Activated CD8-positive, alpha-beta T cell treated with anti-CD3 and anti-CD28 coated beads, Interleukin-2, amount 10 ng/mL, durations not matched to agents 7 days and 5 days (primary cell): Measurements from ENCODE around the gene CEP152. TPM values are rescaled to one million over a fixed set of nuclear protein-coding genes. Genes with fewer than 3 reads are reported as not detected.
"Not testable (repeated sequence)": the region's sequence is repeated elsewhere in the genome, so short reads cannot be mapped to it uniquely, and the experiment has no call there.

Experiments
- ATAC-seq: fragments of 150-1000 bp; cut with Tn5 transposase; one replicate; pipeline ENCODE4 v1.10.0; 2021; ENCODE audit warnings: moderate library complexity
- CTCF ChIA-PET: fragments of 350-600 bp; sonication (Branson Sonifier 250); formaldehyde crosslinking; loops from one replicate; lab custom pipeline; 2021; ENCODE audit warnings: antibody characterized with exemption; lab: Charles Lee
- POLR2A ChIA-PET: fragments of 350-600 bp; sonication (Branson Sonifier 250); formaldehyde crosslinking; loops from one replicate; lab custom pipeline; 2021; ENCODE audit warnings: antibody characterized with exemption; lab: Charles Lee
- DNase-seq: peaks from one replicate; pipeline ENCODE4 v3.0.0-alpha.2; 2020
- H3K27ac Mint-ChIP-seq: one replicate; pipeline ENCODE4 v1.8.0; 2021; ENCODE audit warnings: mild to moderate bottlenecking, mixed read lengths
- H3K27me3 Mint-ChIP-seq: one replicate; pipeline ENCODE4 v1.8.0; 2021; ENCODE audit warnings: low read depth, mixed read lengths
- H3K36me3 Mint-ChIP-seq: one replicate; pipeline ENCODE4 v1.8.0; 2021; ENCODE audit warnings: low read depth, mixed read lengths
- H3K4me1 Mint-ChIP-seq: one replicate; pipeline ENCODE4 v1.8.0; 2021; ENCODE audit warnings: low read depth, mixed read lengths
- H3K4me3 Mint-ChIP-seq: one replicate; pipeline ENCODE4 v1.8.0; 2021; ENCODE audit warnings: mild to moderate bottlenecking, mixed read lengths
- H3K9me3 Mint-ChIP-seq: one replicate; pipeline ENCODE4 v1.8.0; 2022; ENCODE audit warnings: mixed read lengths; ENCODE audit not compliant: insufficient read depth
- total RNA-seq, 2 experiments: library from RNA; stranded (reverse); gene quantifications; one replicate each; pipeline ENCODE4 v1.2.3, GENCODE V29; 2021

CEP152 gene
- total RNA-seq, 2 experiments from 2014 or later: 39.6 to 40.0 TPM

- ATAC-seq, DNase-seq, H3K4me1 Mint-ChIP-seq, H3K9me3 Mint-ChIP-seq, H3K4me3 Mint-ChIP-seq, H3K27ac Mint-ChIP-seq, H3K27me3 Mint-ChIP-seq: not testable (repeated sequence)
- ChIA-PET CTCF (interaction anchor here (1.4 kb wide), 1 partner anchor 432 kb away, joined by 3 read pairs; no protein-coding TSS in a partner anchor), POLR2A (interaction anchor here (0.6 kb wide), 1 partner anchor 70 kb away, joined by 3 read pairs; no protein-coding TSS in a partner anchor)
- peaks cover 58% of the 10 kb centered on the region for H3K36me3 Mint-ChIP-seq
These were observed 20.3 kb downstream of the CEP152 start for GRCh38 chr15:48790466-48791115.

DNA sequence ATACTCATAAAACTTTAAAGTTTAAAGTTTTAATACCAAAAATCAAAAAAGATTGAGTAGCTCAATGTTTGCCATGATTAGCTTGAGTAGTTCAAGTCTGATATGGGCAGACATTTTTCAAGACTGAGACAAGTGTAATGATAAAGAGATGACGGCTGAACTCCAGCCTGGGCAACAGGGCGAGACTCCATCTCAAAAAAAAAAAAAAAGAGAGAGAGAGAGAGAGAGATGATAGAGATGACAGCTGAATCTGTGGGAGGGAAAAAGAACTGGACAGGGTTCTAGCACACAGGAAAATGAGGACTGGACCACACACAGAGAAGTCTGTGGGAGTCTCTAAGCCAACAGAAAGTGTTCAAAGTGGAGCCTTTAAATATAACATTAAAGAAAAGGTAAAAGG lies 25.2 kb downstream of the CEP152 start:
- Mint-ChIP-seq H3K36me3 (peaks cover 65% of the 10 kb centered on the region), H3K4me3 (no peak overlapping the region), H3K9me3 (no peaks in the 10 kb centered on the region), H3K27ac (no peak overlapping the region), H3K27me3 (no peaks in the 10 kb centered on the region), H3K4me1 (no peaks in the 10 kb centered on the region)
- ATAC-seq (no peak), DNase-seq (no peak)
- POLR2A ChIA-PET: interaction anchor here (0.7 kb wide), 1 partner anchor 455 kb away, joined by 4 read pairs; no protein-coding TSS in a partner anchor
- CTCF ChIA-PET: interaction anchor here (1.0 to 1.3 kb wide), 2 partner anchors 12 to 16 kb away, joined by 3 read pairs; no protein-coding TSS in a partner anchor

DNA sequence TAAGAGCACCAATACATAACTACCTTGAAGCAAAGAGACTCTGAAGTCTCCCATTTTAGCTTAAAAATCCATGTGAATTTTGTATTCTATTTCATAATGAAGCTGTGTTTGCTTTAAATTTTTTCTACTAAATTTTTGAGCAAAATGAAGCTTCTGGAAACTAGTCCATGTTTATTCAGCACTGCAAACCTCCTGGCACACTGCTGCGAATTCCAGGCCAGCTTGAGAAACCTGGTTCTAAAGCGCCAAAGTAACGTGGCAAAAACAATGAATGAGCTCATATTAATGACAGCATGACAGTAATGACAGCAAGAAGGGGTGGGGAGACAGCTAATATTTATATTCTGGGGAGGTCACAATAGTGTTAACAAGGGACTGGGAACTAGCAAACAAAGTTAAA lies 25.7 kb downstream of the CEP152 start:
- peaks cover 65% of the 10 kb centered on the region for H3K36me3 Mint-ChIP-seq
- ChIA-PET CTCF (interaction anchor here (1.0 kb wide), 1 partner anchor 12 kb away, joined by 3 read pairs; no protein-coding TSS in a partner anchor), POLR2A (no interaction called here)

GRCh38 chr15:48784756-48785155 lies 26.1 kb downstream of the CEP152 start:
- no peaks in the 10 kb centered on the region for H3K4me1 Mint-ChIP-seq
- no peak for ATAC-seq
- H3K9me3 Mint-ChIP-seq: no peaks in the 10 kb centered on the region
- H3K27me3 Mint-ChIP-seq: no peaks in the 10 kb centered on the region
- peaks cover 65% of the 10 kb centered on the region for H3K36me3 Mint-ChIP-seq
- DNase-seq: no peak
- H3K4me3 Mint-ChIP-seq: no peak overlapping the region
- POLR2A ChIA-PET: no interaction called here
- CTCF ChIA-PET: interaction anchor here (1.0 kb wide), 1 partner anchor 11 kb away, joined by 3 read pairs; no protein-coding TSS in a partner anchor
- H3K27ac Mint-ChIP-seq: no peak overlapping the region

More for the DNA sequence above, 25.7 kb downstream of the CEP152 start:
- Mint-ChIP-seq H3K27me3 (no peaks in the 10 kb centered on the region), H3K4me3 (no peak overlapping the region), H3K9me3 (no peaks in the 10 kb centered on the region), H3K27ac (no peak overlapping the region), H3K4me1 (no peaks in the 10 kb centered on the region)
- no peak for ATAC-seq
- DNase-seq: no peak

- Mint-ChIP-seq H3K4me1 (no peaks in the 10 kb centered on the region), H3K27ac (no peak overlapping the region), H3K4me3 (no peak overlapping the region), H3K27me3 (no peaks in the 10 kb centered on the region), H3K9me3 (no peaks in the 10 kb centered on the region), H3K36me3 (peaks cover 64% of the 10 kb centered on the region)
- no peak for ATAC-seq
- ChIA-PET POLR2A (no interaction called here), CTCF (interaction anchor here (1.2 kb wide), 1 partner anchor 193 kb away, joined by 3 read pairs; no protein-coding TSS in a partner anchor)
- no peak for DNase-seq
These were observed 28.0 kb downstream of the CEP152 start for GRCh38 chr15:48782911-48783310.

DNA sequence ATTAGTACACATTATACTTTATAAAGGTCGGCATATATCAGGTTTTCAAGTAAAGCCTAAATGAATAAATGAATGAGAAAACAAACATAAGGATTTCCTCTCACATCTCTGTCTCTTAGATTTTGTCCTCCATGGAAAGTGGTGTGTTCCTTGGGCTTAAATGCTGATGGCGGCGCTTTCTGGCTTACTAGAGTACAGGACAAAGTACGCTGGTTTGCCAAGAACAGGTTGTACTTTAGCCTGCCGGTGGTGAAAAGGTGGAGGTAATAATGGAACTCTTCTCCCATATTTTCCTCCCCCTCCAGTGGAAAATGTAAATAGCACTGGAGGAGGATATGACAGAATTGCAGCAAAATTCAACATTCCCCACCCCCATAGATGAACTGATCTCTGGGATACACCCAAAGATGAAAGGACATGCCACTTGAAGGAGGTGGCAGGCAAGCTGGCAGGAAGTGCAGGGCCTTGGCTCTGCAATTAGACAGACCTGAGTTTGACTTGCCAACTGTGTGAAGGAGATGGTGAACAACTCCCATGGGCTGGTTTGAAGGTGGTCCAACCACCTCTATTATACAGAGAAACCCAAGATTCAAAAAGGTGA lies 29.3 kb downstream of the CEP152 start:
- Mint-ChIP-seq H3K9me3 (no peaks in the 10 kb centered on the region), H3K27ac (no peak overlapping the region), H3K4me3 (no peak overlapping the region), H3K4me1 (no peaks in the 10 kb centered on the region), H3K27me3 (no peaks in the 10 kb centered on the region), H3K36me3 (peaks cover 64% of the 10 kb centered on the region)
- ATAC-seq (no peak), DNase-seq (no peak)
- CTCF ChIA-PET: no interaction called here
- POLR2A ChIA-PET: no interaction called here

DNA sequence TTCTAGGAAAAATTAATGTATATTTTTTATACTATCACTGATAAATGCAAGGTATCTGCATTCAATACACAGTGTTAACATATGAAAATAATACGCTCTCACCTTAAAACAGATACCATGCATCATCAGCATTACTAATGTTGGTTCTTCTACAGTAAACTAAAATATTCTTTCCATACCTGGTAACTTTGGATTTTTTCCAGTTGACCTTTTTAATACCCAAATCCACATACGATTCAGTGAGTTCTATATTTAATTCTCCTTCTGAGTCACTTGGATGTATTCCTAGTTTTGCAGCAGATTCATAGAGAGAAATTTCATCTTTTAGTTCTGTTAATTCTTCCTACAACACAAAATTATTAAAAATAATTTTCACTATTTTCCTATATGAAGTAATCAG lies 29.9 kb downstream of the CEP152 start:
- ChIA-PET POLR2A (no interaction called here), CTCF (no interaction called here)
- Mint-ChIP-seq H3K4me1 (no peaks in the 10 kb centered on the region), H3K27me3 (no peaks in the 10 kb centered on the region), H3K36me3 (peaks cover 62% of the 10 kb centered on the region), H3K9me3 (no peaks in the 10 kb centered on the region), H3K27ac (no peak overlapping the region), H3K4me3 (no peak overlapping the region)
- ATAC-seq (no peak), DNase-seq (no peak)

GRCh38 chr15:48778331-48778730 lies 32.5 kb downstream of the CEP152 start:
- DNase-seq: no peak
- POLR2A ChIA-PET: interaction anchor here (1.3 kb wide), 1 partner anchor 10 kb away, joined by 4 read pairs; no protein-coding TSS in a partner anchor
- ATAC-seq: no peak
- H3K27ac Mint-ChIP-seq: no peak overlapping the region
- CTCF ChIA-PET: interaction anchor here (0.9 kb wide), 1 partner anchor 23 kb away, joined by 4 read pairs; no protein-coding TSS in a partner anchor
- peaks cover 70% of the 10 kb centered on the region for H3K36me3 Mint-ChIP-seq
- no peaks in the 10 kb centered on the region for H3K27me3 Mint-ChIP-seq
- peaks cover 4% of the 10 kb centered on the region for H3K9me3 Mint-ChIP-seq
- no peak overlapping the region for H3K4me3 Mint-ChIP-seq
- H3K4me1 Mint-ChIP-seq: peaks cover 7% of the 10 kb centered on the region

DNA sequence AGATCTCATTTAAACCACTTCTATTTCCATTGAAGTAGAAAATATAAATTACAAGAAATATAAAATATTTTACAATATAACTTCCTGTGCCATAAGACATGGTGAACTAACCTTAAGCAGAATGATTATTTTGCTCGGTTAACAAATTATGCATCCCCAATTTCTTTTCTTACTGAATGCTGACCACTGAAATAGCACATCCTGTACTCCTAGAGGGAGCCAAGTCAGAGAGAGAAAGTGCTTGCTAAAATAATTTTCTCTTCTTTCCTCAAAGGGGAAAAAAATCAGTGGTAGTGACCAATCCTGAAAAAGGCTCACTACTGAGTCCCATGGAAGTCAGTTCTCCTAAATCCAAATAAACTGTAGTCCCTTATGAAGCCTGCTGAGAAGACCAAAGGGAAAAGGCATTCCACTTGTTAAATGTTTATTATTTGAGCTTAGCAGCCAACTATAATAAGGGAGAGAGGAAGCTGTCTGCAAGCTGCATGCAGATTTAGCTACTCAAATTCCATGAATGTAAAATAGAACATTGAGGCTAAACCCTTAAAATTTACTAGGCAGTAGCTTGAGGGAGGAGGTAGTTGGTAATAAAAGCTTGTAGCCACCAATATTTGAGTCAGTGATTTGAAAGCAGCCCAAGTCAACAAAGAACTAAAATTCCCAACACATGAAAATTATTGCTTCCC lies 33.1 kb downstream of the CEP152 start:
- Mint-ChIP-seq H3K27me3 (no peaks in the 10 kb centered on the region), H3K36me3 (peaks cover 71% of the 10 kb centered on the region)
- CTCF ChIA-PET: interaction anchor here (0.9 kb wide), 1 partner anchor 24 kb away, joined by 4 read pairs; no protein-coding TSS in a partner anchor

DNA sequence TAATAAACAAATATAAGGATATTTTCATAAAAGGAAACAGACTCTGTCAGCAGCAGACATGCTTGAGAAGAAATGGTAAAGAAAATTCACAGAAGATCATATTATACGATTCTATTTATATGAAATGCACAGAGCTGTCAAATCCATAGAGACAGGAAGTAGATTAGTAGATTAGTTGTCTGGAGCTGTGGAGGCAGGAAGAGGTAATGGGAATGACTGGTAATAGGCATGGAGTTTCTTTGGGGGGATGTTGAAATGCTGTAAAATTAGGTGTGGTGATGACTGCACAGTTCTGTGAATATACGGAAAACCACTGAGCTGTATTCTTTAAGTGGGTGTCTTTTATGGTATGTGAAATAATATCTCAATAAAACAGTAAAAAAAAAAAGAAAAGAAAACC lies 35.3 kb downstream of the CEP152 start:
- Mint-ChIP-seq H3K36me3 (peaks cover 62% of the 10 kb centered on the region), H3K9me3 (peaks cover 4% of the 10 kb centered on the region), H3K27ac (no peak overlapping the region), H3K4me3 (no peak overlapping the region), H3K4me1 (peaks cover 7% of the 10 kb centered on the region), H3K27me3 (no peaks in the 10 kb centered on the region)
- POLR2A ChIA-PET: interaction anchor here (0.7 kb wide), 1 partner anchor 279 kb away, joined by 3 read pairs; no protein-coding TSS in a partner anchor
- CTCF ChIA-PET: interaction anchor here (1.5 kb wide), 1 partner anchor 31 kb away, joined by 3 read pairs; no protein-coding TSS in a partner anchor
- ATAC-seq: no peak
- DNase-seq: no peak

More for the DNA sequence above, 33.1 kb downstream of the CEP152 start:
- POLR2A ChIA-PET: interaction anchor here (1.3 kb wide), 1 partner anchor 11 kb away, joined by 4 read pairs; no protein-coding TSS in a partner anchor
- peaks cover 7% of the 10 kb centered on the region for H3K4me1 Mint-ChIP-seq
- H3K4me3 Mint-ChIP-seq: no peak overlapping the region
- peaks cover 4% of the 10 kb centered on the region for H3K9me3 Mint-ChIP-seq
- no peak for ATAC-seq
- no peak for DNase-seq
- H3K27ac Mint-ChIP-seq: no peak overlapping the region

DNA sequence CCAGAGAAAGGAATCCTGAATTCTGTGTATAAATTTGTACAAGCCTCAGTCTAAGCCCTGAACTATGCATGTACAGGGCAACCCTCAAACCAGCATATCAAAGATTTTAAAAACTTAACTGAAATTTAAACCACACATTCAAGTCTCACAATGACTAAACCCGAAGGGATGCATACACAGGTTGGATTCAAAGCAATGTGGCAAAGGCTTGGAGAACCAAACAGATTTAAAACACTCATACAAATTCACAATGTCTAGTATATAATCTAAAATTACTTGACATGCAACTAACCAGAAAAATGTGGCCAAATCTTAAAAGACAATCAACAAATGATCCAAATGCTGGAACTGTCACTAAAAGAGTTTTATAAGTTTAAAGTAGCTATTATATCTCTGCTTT lies 36.4 kb downstream of the CEP152 start:
- Mint-ChIP-seq H3K4me1 (peaks cover 7% of the 10 kb centered on the region), H3K27ac (no peak overlapping the region), H3K27me3 (no peaks in the 10 kb centered on the region), H3K9me3 (peaks cover 4% of the 10 kb centered on the region), H3K36me3 (peaks cover 63% of the 10 kb centered on the region), H3K4me3 (no peak overlapping the region)
- ATAC-seq (no peak), DNase-seq (no peak)
- CTCF ChIA-PET: no interaction called here
- POLR2A ChIA-PET: no interaction called here
